ENCODE data around the gene AHCTF1. TPM values are rescaled to one million over a fixed set of nuclear protein-coding genes. Genes with fewer than 3 reads are reported as not detected.
A peak's percentile ranks its signal among the peaks of the same experiment; 100 is the strongest.
"Not testable (repeated sequence)": the region's sequence is repeated elsewhere in the genome, so short reads cannot be mapped to it uniquely, and the experiment has no call there.

AHCTF1 gene
- total and polyA plus RNA-seq, 2 experiments from 2014 or later: 21.7 to 49.8 TPM

DNA sequence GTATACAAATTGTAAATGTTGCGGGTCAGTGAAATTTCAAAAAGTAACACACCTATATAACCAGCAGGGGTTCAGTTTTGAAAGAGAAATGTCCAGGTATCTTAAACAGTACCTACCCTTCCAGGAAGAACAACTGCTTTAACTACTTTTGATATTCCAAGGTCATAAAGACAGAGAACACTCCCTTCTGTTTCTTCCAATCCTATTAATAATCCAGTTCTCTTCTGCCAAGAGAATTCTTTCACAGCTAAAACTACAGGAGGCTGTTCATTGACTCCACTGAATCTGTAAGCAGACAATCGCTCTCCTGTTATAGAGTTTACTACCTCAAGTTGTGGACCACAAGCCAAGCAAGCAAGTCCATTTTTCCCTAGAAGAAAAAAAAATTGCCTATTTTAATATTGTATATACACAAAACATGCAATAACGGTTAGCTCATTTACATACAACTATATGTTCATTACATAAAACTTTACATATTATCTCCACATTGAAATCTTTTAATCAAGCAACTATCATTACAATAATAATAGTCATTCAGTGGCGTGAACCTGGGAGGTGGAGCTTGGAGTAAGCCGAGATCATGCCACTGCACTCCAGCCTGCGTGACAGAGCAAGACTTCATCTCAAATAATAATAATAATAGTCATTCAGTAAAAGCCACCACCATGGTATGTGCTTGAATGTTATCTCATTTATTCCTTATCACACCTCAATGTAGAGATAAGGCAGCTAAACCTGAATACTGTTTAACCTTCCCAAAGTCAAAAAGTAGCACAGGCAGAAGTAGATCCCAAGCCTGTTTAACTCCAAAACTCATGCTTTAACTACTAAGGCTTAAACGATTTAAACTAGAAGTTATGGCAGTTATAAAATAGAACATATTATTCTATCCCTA lies 15.5 kb downstream of the AHCTF1 start:
- not testable (repeated sequence) for H3K4me3 ChIP-seq; H3F3A ChIP-seq (replicated peaks; ENCODE audit: low read depth); H3K4me1 ChIP-seq (ENCODE audit: insufficient read depth); H3K4me2 ChIP-seq; H3K9me2 ChIP-seq (ENCODE audit: insufficient read depth); H3K27me3 ChIP-seq (ENCODE audit: insufficient read depth); ATAC-seq; H3K27ac Mint-ChIP-seq; H2AFZ ChIP-seq; H3K9me3 Mint-ChIP-seq; DNase-seq (ENCODE audit: low spot score); H3K4me3 Mint-ChIP-seq; H3K27me3 Mint-ChIP-seq (ENCODE audit: insufficient read depth, low read depth, poor library complexity); H3K4me1 Mint-ChIP-seq; H3K27ac ChIP-seq (ENCODE audit: low read depth)
- peaks cover 27% of the 10 kb centered on the region for H4K20me1 ChIP-seq (replicated peaks; ENCODE audit: insufficient read depth)
- H3K36me3 Mint-ChIP-seq (ENCODE audit: low read depth): peaks cover 35% of the 10 kb centered on the region
- peaks cover 38% of the 10 kb centered on the region for H3K36me3 ChIP-seq (ENCODE audit: insufficient read depth)
- H3K79me2 ChIP-seq (replicated peaks; ENCODE audit: insufficient read depth): peaks cover 77% of the 10 kb centered on the region

DNA sequence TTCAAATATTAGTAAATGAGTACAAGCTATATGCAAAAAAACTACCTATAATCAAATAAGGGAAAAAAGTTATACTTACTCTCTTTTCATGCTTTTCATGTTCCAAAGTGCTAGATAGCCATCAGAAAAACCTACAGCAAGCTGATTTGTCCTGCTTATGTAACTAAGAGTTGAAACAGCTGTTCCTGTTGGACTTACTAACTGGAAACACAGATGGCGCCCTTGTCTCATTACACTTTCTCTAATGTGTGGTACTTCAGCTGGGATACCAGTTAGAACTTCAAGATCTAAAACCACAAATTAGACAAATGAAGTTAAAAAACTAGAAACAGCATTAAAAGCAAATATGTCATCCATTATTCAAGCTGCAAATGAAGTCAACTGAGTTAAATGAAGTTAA lies 24.3 kb downstream of the AHCTF1 start:
- Histone ChIP-seq H3K79me2 (replicated peaks; ENCODE audit: insufficient read depth) (peaks cover 16% of the 10 kb centered on the region; the same call in 1 of the 2 replicates), H4K20me1 (replicated peaks; ENCODE audit: insufficient read depth) (peaks cover 11% of the 10 kb centered on the region), H2AFZ (no peak overlapping the region), H3K4me3 (no peak overlapping the region), H3K4me1 (ENCODE audit: insufficient read depth) (no peaks in the 10 kb centered on the region), H3K27me3 (ENCODE audit: insufficient read depth) (no peaks in the 10 kb centered on the region), H3F3A (replicated peaks; ENCODE audit: low read depth) (no peaks in the 10 kb centered on the region), H3K27ac (ENCODE audit: low read depth) (no peak overlapping the region), H3K36me3 (ENCODE audit: insufficient read depth) (peaks cover 44% of the 10 kb centered on the region; the same call in 1 of the 2 replicates), H3K4me2 (no peak overlapping the region), H3K9me2 (ENCODE audit: insufficient read depth) (no peaks in the 10 kb centered on the region)
- DNase-seq (ENCODE audit: low spot score) (peak; percentile 66), ATAC-seq (peak; percentile 58)
- TF ChIP-seq CREB1 (CRISPR knock-in tag; IDR thresholded peaks at IDR 0.05; ENCODE audit: low read depth) (no peak), STAT1 (IDR thresholded peaks at IDR 0.05; ENCODE audit: unreplicated experiment) (no peak)
- TF ChIP-seq, protein P1, sequence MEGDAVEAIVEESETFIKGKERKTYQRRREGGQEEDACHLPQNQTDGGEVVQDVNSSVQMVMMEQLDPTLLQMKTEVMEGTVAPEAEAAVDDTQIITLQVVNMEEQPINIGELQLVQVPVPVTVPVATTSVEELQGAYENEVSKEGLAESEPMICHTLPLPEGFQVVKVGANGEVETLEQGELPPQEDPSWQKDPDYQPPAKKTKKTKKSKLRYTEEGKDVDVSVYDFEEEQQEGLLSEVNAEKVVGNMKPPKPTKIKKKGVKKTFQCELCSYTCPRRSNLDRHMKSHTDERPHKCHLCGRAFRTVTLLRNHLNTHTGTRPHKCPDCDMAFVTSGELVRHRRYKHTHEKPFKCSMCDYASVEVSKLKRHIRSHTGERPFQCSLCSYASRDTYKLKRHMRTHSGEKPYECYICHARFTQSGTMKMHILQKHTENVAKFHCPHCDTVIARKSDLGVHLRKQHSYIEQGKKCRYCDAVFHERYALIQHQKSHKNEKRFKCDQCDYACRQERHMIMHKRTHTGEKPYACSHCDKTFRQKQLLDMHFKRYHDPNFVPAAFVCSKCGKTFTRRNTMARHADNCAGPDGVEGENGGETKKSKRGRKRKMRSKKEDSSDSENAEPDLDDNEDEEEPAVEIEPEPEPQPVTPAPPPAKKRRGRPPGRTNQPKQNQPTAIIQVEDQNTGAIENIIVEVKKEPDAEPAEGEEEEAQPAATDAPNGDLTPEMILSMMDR (conservative IDR thresholded peaks at IDR 0.05; ENCODE audit: low read depth in 2 of 2): peak; percentile 54 to 65
- TF ChIP-seq, protein P2, sequence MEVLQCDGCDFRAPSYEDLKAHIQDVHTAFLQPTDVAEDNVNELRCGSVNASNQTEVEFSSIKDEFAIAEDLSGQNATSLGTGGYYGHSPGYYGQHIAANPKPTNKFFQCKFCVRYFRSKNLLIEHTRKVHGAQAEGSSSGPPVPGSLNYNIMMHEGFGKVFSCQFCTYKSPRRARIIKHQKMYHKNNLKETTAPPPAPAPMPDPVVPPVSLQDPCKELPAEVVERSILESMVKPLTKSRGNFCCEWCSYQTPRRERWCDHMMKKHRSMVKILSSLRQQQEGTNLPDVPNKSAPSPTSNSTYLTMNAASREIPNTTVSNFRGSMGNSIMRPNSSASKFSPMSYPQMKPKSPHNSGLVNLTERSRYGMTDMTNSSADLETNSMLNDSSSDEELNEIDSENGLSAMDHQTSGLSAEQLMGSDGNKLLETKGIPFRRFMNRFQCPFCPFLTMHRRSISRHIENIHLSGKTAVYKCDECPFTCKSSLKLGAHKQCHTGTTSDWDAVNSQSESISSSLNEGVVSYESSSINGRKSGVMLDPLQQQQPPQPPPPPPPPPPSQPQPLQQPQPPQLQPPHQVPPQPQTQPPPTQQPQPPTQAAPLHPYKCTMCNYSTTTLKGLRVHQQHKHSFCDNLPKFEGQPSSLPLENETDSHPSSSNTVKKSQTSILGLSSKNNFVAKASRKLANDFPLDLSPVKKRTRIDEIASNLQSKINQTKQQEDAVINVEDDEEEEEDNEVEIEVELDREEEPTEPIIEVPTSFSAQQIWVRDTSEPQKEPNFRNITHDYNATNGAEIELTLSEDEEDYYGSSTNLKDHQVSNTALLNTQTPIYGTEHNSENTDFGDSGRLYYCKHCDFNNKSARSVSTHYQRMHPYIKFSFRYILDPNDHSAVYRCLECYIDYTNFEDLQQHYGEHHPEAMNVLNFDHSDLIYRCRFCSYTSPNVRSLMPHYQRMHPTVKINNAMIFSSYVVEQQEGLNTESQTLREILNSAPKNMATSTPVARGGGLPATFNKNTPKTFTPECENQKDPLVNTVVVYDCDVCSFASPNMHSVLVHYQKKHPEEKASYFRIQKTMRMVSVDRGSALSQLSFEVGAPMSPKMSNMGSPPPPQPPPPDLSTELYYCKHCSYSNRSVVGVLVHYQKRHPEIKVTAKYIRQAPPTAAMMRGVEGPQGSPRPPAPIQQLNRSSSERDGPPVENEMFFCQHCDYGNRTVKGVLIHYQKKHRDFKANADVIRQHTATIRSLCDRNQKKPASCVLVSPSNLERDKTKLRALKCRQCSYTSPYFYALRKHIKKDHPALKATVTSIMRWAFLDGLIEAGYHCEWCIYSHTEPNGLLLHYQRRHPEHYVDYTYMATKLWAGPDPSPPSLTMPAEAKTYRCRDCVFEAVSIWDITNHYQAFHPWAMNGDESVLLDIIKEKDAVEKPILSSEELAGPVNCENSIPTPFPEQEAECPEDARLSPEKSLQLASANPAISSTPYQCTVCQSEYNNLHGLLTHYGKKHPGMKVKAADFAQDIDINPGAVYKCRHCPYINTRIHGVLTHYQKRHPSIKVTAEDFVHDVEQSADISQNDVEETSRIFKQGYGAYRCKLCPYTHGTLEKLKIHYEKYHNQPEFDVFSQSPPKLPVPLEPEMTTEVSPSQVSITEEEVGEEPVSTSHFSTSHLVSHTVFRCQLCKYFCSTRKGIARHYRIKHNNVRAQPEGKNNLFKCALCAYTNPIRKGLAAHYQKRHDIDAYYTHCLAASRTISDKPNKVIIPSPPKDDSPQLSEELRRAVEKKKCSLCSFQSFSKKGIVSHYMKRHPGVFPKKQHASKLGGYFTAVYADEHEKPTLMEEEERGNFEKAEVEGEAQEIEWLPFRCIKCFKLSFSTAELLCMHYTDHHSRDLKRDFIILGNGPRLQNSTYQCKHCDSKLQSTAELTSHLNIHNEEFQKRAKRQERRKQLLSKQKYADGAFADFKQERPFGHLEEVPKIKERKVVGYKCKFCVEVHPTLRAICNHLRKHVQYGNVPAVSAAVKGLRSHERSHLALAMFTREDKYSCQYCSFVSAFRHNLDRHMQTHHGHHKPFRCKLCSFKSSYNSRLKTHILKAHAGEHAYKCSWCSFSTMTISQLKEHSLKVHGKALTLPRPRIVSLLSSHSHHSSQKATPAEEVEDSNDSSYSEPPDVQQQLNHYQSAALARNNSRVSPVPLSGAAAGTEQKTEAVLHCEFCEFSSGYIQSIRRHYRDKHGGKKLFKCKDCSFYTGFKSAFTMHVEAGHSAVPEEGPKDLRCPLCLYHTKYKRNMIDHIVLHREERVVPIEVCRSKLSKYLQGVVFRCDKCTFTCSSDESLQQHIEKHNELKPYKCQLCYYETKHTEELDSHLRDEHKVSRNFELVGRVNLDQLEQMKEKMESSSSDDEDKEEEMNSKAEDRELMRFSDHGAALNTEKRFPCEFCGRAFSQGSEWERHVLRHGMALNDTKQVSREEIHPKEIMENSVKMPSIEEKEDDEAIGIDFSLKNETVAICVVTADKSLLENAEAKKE (CRISPR knock-in tag; IDR thresholded peaks at IDR 0.05): no peak
- H3K27ac Mint-ChIP-seq: no peak overlapping the region
- H3K27me3 Mint-ChIP-seq (ENCODE audit: insufficient read depth, low read depth, poor library complexity): peaks cover 2% of the 10 kb centered on the region
- no peak overlapping the region for H3K4me3 Mint-ChIP-seq
- no peaks in the 10 kb centered on the region for H3K9me3 Mint-ChIP-seq
- H3K36me3 Mint-ChIP-seq (ENCODE audit: low read depth): peaks cover 66% of the 10 kb centered on the region
- H3K4me1 Mint-ChIP-seq: no peaks in the 10 kb centered on the region

Data from GM23338 (cell line).